ENCODE data around the gene E2F1. TPM values are rescaled to one million over a fixed set of nuclear protein-coding genes. Genes with fewer than 3 reads are reported as not detected.
"Not testable (repeated sequence)": the region's sequence is repeated elsewhere in the genome, so short reads cannot be mapped to it uniquely, and the experiment has no call there.

Gene E2F1
- total RNA-seq, 2 donors from 2014 or later, result 26.9 to 33.7 TPM

- H3K9me3 Mint-ChIP-seq, result peaks cover 54% of the 10 kb centered on the region
- 91 to 97% methylated on average over 5 of the region's 5 CpGs for WGBS, 2 experiments (ENCODE audit: insufficient coverage in 1 of 2, insufficient read length in 1 of 2)
- Histone ChIP-seq H3K4me3 (ENCODE audit: low read length) (no peak overlapping the region), H3K27me3 (ENCODE audit: control insufficient read depth, insufficient read depth, low read length, poor library complexity, severe bottlenecking) (no peaks in the 10 kb centered on the region), H3K9ac (ENCODE audit: extremely low read depth, low read length, poor library complexity, severe bottlenecking) (no peak overlapping the region), H3K27ac (ENCODE audit: low read depth, low read length) (no peak overlapping the region), H3K9me3 (ENCODE audit: control insufficient read depth, low read length) (no peaks in the 10 kb centered on the region), H3K4me1 (ENCODE audit: control insufficient read depth, insufficient read depth, low read length) (no peaks in the 10 kb centered on the region), H3K36me3 (ENCODE audit: control insufficient read depth, insufficient read depth, low read length) (no peaks in the 10 kb centered on the region)
- H3K4me1 Mint-ChIP-seq, result no peaks in the 10 kb centered on the region
- no peak overlapping the region for H3K4me3 Mint-ChIP-seq
- peaks cover 8% of the 10 kb centered on the region for H3K36me3 Mint-ChIP-seq (ENCODE audit: low read depth)
- DNase-seq, result no peak
- no peak overlapping the region for H3K27ac Mint-ChIP-seq
- no peak for TF ChIP-seq CTCF (conservative IDR thresholded peaks at IDR 0.05)
- peaks cover 9% of the 10 kb centered on the region for H3K27me3 Mint-ChIP-seq (ENCODE audit: insufficient read depth)
These were observed 16.7 kb upstream of the E2F1 start for GRCh38 chr20:33702861-33703260.

- Histone ChIP-seq H3K36me3 (ENCODE audit: control insufficient read depth, insufficient read depth, low read length) (no peaks in the 10 kb centered on the region), H3K9me3 (ENCODE audit: control insufficient read depth, low read length) (no peaks in the 10 kb centered on the region), H3K4me3 (ENCODE audit: low read length) (no peak overlapping the region), H3K27me3 (ENCODE audit: control insufficient read depth, insufficient read depth, low read length, poor library complexity, severe bottlenecking) (no peaks in the 10 kb centered on the region), H3K27ac (ENCODE audit: low read depth, low read length) (no peak overlapping the region), H3K9ac (ENCODE audit: extremely low read depth, low read length, poor library complexity, severe bottlenecking) (no peak overlapping the region), H3K4me1 (ENCODE audit: control insufficient read depth, insufficient read depth, low read length) (no peaks in the 10 kb centered on the region)
- Mint-ChIP-seq H3K4me1 (no peaks in the 10 kb centered on the region), H3K27me3 (ENCODE audit: insufficient read depth) (peaks cover 9% of the 10 kb centered on the region), H3K4me3 (no peak overlapping the region), H3K36me3 (ENCODE audit: low read depth) (peaks cover 10% of the 10 kb centered on the region), H3K9me3 (peaks cover 64% of the 10 kb centered on the region), H3K27ac (no peak overlapping the region)
- WGBS, 2 experiments (ENCODE audit: insufficient coverage in 1 of 2, insufficient read length in 1 of 2), result 94 to 98% methylated on average over 8 to 20 of the region's 27 CpGs
- no peak for TF ChIP-seq CTCF (conservative IDR thresholded peaks at IDR 0.05)
- DNase-seq, result no peak
These were observed 15.7 kb upstream of the E2F1 start for GRCh38 chr20:33701629-33702450.

GRCh38 chr20:33700696-33701441 lies 14.7 kb upstream of the E2F1 start:
- H3K36me3 Mint-ChIP-seq (ENCODE audit: low read depth), result peaks cover 10% of the 10 kb centered on the region
- H3K4me1 Mint-ChIP-seq; H3K27me3 ChIP-seq (ENCODE audit: control insufficient read depth, insufficient read depth, low read length, poor library complexity, severe bottlenecking); H3K4me3 ChIP-seq (ENCODE audit: low read length); H3K36me3 ChIP-seq (ENCODE audit: control insufficient read depth, insufficient read depth, low read length); H3K27ac Mint-ChIP-seq; H3K27me3 Mint-ChIP-seq (ENCODE audit: insufficient read depth); DNase-seq; H3K27ac ChIP-seq (ENCODE audit: low read depth, low read length); H3K4me1 ChIP-seq (ENCODE audit: control insufficient read depth, insufficient read depth, low read length); H3K9me3 ChIP-seq (ENCODE audit: control insufficient read depth, low read length); H3K4me3 Mint-ChIP-seq; H3K9ac ChIP-seq (ENCODE audit: extremely low read depth, low read length, poor library complexity, severe bottlenecking): not testable (repeated sequence)
- H3K9me3 Mint-ChIP-seq, result peaks cover 64% of the 10 kb centered on the region
- WGBS, 2 experiments (ENCODE audit: insufficient coverage in 1 of 2, insufficient read length in 1 of 2), result 94 to 95% methylated on average over 22 to 41 of the region's 45 CpGs

- not testable (repeated sequence) for H3K27ac Mint-ChIP-seq; H3K4me1 Mint-ChIP-seq; DNase-seq; H3K4me3 Mint-ChIP-seq; H3K36me3 ChIP-seq (ENCODE audit: control insufficient read depth, insufficient read depth, low read length); H3K4me3 ChIP-seq (ENCODE audit: low read length); H3K27me3 Mint-ChIP-seq (ENCODE audit: insufficient read depth); H3K9ac ChIP-seq (ENCODE audit: extremely low read depth, low read length, poor library complexity, severe bottlenecking); H3K4me1 ChIP-seq (ENCODE audit: control insufficient read depth, insufficient read depth, low read length); H3K27ac ChIP-seq (ENCODE audit: low read depth, low read length); H3K9me3 ChIP-seq (ENCODE audit: control insufficient read depth, low read length); H3K27me3 ChIP-seq (ENCODE audit: control insufficient read depth, insufficient read depth, low read length, poor library complexity, severe bottlenecking)
- WGBS, 2 experiments (ENCODE audit: insufficient coverage in 1 of 2, insufficient read length in 1 of 2), result 96% methylated on average over 18 of the region's 27 CpGs; no CpG with 5 or more reads in 1 of the 2 experiments
- Mint-ChIP-seq H3K36me3 (ENCODE audit: low read depth) (peaks cover 10% of the 10 kb centered on the region), H3K9me3 (peaks cover 58% of the 10 kb centered on the region)
These were observed 12.8 kb upstream of the E2F1 start for GRCh38 chr20:33698966-33699365.
